NCI-H1930 (cell line): ENCODE results near the gene CDKN2B-AS1.
"Not testable (repeated sequence)": the region's sequence is repeated elsewhere in the genome, so short reads cannot be mapped to it uniquely, and the experiment has no call there.

Experiments
- DNase-seq, 2 experiments: peaks; one replicate each; lab custom pipeline; 2025; lab: John Stamatoyannopoulos, UW

CDKN2B-AS1 gene

DNA sequence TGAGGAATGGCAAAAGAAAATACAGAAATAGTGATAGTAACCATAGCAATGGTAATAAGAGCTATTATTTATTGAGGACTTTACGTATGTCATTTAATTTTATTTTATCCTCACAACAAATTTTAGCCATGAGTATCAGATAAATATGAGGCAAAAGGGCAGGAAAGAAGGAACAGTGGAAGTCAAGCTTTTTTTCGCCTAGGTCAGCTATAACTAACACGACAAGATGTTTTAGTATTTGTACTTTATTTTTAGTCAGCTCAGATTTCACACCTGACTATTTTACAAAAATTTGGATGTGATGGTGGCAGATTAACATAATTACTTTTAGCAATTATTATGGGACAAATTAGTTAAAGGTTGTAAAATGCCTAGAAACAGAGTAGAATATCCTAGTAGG, 49.3 kb downstream of the CDKN2B-AS1 start:
- DNase-seq, result no peak

DNA sequence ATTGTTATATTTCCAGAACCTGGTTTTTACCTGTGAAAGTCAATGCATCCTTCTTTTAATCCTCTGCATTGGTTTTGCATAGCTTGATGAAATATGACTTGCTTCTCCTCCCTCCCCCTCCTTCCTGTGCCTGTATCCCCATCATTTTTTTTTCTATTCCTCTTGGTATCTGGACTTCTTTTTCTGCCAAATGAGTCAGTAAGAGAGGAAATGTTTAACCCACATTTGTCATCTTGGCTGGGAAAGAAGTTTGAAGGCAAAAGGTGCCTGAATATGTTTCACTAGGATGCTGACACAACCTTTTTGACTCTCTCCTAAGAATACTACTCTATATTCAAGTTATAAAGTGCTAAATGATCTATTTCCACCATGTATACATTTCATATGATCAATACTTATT, 50.0 kb downstream of the CDKN2B-AS1 start:
- DNase-seq, result no peak

DNA sequence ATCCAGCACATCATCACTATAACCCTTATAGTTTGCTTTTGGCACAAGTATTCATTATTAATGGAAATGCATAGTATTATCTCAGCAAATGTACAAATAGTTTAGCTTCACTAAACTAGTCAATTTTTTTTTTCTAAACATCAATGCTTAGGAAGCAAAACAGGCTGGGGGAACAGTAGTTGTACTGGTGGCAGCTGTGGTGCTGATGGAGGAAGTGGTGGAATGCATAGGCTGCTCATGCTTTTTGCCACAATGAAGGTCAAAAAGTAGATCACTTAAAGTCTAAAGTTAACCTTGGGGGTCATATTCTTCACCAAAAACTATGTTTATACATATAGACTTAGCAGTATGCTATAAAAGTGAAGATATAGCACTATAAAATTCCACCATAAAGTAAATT, 50.8 kb downstream of the CDKN2B-AS1 start:
- DNase-seq, result no peak

DNA sequence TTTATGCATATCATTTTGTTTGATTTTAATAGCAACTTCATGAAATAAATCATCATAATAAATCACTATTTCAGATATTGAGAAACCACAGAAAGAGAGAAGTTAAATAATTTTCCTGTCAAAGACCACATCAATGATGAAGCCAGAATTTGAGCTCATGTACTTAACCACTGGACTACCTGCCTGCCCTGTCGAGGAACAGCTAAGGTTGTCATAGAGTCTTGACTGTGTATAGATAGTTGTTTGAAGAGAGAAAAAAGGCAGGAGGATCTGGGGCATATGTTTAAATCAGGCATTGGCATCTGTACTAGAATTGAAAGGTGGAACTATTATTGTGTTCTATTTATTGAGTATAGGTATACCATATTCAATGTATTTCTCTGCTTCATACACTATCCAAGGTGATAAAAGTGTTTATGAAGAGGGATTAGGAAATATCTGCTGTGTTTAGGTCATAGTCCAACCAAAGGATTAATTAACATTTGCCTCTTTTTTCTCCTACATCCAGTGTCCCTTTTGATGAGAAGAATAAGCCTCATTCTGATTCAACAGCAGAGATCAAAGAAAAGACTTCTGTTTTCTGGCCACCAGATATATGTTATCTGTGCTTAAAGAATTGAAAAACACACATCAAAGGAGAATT, 51.8 kb downstream of the CDKN2B-AS1 start:
- DNase-seq, result no peak

DNA sequence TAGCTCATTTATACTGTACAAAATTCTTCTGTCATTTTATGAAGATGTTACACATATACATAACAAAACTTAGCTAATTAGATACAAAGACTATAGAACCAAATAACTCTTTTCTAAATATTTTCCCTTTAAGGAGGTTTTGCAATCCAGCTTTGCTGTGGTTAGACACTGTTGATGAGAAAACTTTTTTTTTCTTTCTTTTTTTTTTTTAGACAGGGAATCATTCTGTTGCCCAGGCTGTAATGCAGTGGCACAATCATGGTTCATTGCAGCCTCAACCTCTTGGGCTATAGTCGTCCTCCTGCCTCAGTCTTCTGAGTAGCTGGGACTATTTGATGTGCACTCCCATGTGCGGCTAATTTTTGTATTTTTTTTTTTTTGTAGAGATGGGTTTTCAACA, 53.0 kb downstream of the CDKN2B-AS1 start:
- no peak for DNase-seq

DNA sequence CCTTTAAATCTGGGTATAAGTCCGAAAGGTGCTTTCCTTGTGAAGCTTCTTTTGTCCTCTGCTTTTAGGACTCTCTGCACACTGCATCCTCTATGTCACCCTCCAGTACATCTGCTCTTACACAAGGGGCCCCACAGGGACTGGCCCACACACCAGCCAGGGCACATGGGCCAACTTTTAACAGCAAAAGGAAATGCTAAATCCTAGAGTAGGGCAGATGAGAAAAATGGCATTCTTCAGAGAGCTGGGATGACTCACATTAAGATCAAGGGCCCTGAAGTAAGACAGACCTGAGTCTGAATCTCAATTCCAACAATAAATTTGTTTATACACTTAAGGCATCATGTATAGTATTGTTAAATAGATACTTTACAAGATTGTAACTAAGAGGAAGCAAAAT, 54.8 kb downstream of the CDKN2B-AS1 start:
- DNase-seq, result no peak

DNA sequence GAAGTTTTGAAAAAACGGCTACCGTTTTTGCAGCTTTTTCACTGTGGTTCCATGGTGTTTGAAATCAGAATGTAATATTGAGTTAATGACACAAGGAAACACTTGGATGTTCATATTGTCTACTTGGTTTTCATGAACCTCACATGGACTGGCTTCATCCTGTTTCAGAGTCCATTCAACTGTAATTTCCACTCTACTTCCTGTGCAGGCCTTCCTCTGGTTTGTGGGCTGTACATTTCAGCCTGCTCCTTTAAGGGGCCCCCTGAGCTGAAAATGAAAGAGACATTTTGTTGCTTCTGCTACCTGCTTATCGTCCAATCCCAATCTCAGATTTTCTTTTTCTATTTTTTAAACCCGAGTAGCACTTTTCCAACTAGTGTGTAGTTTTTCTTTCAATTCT, 56.3 kb downstream of the CDKN2B-AS1 start:
- DNase-seq, result no peak

DNA sequence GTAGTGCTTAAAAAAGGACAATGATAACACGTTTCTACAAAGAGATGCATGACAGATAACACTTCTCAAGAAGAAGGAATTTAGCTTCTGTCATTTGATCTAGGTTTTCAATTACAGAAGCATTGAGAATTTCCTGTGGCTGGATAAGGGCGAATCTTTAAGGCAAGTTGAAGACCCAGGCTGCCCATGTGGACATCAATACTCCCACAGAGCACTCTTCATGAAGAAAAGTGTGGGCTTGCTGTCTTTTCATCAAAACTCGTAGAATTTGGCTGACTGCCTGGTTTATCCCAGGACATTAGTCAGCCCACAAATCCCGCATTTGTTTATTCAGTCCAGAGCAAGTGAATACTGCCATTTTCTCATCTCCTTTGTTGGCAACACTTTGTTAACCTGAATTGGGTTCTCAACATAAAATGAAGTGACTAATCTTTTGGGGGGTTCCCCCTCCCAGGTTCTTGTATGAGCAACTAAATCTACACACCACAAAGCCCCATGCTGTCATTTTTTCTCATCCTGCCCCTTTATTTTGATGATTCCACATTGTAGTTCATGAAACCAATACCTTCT, 57.9 kb downstream of the CDKN2B-AS1 start:
- DNase-seq, result no peak

DNA sequence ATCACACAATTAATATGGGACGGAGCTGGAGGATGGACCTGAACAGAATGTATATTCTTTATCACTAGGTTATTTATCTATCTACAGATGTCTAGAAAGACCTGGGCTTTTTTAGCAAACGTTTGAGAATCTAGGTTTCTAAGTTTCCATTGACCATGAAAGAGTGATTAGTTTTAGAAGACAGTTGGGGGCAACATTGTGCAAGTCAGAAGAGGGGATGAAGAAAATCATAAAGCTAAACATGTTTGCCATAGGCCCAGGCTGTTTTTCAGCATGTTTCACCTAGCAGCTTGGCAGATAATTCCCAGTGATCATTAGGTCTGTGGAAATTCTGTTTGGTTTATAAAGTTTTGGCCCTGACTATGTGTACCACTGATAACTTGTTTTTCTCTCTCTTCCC, 58.6 kb downstream of the CDKN2B-AS1 start:
- no peak for DNase-seq

DNA sequence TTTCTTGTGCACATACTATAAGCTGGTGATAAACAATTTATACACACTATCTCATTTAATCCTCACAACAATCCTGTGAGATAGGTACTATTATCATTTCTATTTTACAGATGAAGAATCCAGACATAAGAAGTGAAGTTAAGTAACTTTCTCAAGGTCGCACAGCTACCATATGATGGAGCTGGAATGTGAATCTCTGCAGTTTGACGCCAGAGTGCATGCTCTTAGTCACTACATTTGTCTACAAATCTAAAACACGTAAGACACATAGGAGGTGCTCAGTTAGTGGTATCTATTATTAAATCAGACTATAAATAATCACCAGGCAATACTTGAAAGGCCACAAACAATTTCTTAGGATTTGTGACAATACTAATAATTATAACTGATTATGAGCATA, 59.5 kb downstream of the CDKN2B-AS1 start:
- no peak for DNase-seq

DNA sequence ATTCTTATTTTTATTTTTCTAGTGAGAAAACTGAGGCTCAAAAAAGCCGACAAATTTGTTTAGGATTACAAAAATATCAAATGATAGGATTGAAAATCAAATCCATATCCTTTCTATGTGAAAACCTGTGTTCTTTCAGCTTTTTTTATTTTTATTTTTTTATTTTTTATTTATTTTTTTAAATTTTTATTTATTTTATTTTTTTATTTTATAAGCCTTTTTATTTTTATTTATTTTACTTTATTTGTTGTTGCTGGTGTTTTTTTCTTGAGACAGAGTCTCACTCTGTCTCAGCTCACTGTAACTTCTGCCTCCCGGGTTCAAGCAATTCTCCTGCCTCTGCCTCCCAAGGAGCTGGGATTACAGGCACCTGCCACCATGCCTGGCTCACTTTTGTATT, 59.9 kb downstream of the CDKN2B-AS1 start:
- no peak for DNase-seq

DNA sequence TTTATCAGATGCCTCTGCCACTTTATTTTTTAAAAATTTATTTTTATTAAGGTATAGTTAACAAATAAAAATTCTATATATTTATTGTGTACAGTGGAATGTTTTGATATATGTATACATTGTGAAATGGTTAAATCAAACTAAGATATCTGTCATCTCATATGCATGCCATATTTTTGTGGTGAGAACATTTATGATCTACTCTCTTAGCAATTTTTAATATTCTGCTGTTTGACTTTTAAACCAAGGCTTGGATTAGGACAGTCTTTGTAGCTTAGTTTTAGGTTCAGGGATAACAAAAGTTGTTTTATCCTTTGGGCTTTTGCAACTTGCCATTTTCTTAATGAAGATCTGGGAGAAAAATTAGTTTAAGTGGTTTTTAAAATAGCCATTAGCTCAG, 60.5 kb downstream of the CDKN2B-AS1 start:
- DNase-seq, result no peak

DNA sequence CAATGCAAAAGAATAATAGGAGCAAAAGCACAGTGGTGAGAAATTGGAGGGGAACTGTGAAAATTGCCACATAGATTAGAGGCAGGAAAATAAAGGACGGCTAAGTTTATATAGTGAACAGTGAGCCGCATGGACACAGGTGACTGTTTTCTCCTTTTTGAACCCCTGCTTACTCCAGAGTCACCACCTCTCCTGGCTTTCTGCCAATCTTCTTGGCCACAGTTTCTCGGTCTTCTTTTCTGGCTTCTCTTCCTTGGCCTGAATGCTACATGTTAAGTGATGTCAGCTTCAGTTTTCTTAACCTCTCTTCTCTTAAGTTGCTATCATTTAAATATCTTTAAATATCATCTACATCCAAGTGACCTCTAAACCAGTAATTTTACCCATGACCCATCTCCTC, 61.8 kb downstream of the CDKN2B-AS1 start:
- DNase-seq, result no peak

DNA sequence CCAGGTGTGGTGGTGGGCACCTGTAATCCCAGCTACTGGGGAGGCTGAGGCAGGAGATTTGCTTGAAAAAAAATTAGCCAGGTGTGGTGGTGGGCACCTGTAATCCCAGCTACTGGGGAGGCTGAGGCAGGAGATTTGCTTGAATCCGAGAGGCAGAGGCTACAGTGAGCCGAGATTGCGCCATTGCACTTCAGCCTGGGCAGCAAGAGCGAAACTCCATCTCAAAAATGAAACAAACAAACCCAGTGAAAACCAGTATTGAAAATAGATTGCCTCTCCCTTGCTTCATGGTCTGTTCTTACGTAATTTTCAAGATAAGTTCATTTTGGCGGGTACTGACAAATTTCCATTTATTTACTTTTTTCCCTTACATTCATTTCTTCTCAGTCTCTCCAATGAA, 63.4 kb downstream of the CDKN2B-AS1 start:
- not testable (repeated sequence) for DNase-seq

DNA sequence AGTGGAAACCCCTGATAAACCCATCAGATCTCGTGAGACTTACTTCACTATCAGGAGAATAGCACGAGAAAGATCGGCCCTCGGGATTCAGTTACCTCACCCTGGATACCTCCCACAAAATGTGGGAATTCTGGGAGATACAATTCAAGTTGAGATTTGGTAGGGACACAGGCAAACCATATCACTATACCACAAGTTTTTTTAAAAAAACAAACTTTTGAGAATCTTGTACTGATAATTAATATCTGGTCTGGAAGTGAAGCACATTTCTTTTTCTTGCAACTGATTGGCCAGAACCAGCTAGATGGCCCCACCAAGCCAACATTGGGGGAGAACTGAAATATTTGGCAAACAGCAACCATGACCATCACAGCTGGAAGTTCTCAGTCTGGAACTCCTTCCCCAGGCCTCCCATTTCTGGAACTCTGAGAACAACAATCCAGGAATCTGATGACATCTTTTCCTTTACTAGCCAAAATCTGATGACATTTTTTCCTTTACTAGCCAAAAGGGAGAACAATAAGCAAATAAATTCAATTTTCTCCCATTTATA, 66.3 kb downstream of the CDKN2B-AS1 start:
- no peak for DNase-seq

DNA sequence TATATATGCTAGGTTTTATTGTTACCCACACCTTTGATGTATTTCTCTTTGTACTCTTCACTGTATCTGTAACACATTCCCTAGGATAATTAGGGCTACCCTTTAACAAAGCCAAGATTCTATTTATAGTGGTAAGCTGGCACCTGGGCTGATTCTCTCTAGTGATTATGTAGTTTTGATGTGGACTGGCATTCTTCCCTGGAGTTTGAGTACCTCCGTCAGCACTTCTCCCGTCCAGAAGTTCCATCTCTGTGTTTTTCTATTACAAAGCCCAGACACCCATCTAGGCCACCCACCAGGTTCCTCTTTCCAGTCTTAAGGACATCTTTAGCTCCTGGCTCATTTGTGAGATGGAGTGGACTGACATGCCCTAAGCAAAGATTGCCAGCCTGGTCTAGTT, 70.4 kb downstream of the CDKN2B-AS1 start:
- no peak for DNase-seq

DNA sequence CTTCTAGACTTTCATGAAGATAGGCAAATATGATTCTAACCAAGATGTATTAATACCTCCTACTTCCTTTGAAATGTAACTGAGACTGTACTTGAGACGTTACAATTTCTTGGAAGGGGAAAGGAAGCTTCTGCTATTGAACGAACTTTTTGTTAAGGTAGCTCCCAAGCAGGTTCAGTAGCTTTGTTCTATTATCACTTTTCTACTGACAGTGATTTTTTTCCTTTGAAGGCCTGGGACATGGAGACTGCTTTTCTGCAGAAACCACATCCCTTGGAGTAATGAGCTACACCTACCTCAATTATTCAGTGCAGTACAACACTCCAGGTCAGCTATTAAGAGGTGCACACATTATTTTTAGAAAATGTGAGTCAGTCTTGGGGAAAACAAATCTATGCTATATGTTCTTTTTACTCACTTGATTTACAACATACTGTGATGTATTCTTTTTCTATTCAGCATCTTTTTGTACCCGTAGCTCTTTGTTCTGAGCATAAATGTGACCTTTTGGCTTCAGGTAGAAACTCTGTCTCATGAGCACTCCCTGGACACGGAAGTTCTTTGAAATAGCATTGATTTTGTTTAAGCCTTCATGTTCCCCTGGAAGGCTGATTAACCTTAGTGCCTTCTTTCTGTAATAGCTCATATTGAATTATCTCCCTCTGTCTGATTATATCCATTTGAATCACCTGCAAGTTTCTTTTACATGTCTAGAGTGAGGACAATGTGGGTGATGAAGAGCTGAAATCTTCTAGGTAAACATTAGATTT, 71.0 kb downstream of the CDKN2B-AS1 start:
- no peak for DNase-seq

DNA sequence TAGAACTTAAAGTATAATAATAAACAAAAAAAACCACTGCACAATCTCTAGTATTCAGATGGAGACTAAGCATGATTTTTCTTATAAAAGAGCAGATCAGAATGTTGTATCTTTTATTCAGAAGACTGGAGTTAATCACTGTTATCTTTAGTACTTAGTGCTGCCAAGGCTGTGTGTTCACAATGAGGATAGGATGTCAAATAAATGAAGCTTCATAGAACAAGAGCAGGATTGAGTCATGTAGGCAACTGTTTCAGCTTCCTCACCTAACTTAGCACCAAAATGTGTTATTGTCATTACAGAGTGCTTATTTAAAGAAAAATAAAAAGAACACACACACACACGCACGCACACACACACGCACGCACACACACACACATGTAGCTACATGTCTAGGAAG, 72.6 kb downstream of the CDKN2B-AS1 start:
- no peak for DNase-seq

DNA sequence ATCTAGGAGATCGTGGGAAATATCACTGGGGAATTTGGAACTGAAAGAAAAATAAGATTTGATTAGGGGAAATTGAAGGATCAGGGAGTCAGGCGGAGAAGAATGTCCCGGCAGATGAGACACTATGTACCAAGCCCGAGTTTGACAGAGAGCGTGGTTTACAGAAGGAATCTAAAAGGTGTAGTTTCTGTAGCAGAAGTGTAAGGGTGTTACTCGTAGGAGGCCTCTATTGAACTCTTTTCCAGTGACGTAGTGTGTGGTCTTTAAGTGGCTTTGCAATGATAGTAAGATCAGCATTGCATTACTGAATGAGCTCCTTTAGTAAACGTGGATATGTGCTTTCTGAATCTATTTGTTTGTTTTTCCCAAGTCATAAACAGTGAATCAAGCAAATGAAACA, 73.8 kb downstream of the CDKN2B-AS1 start:
- DNase-seq, result no peak

DNA sequence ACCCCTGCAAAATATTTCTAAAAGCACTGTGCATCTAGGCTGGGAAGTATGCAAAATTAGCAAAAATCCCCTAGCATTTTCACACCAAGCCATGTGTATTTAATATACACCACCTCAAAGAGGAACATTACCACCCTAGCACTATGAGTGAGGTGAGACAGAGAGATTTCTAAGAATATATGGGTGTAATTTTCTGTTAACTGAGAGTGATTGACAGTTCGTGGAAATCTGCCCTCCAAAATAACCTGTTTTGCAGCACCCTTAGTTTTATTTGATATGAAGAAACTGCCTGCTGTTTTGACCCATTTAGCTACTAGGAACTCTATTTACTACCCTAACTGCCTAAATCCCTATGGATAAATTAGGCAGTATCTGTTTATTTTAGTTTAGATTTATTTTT, 78.8 kb downstream of the CDKN2B-AS1 start:
- DNase-seq, result no peak

DNA sequence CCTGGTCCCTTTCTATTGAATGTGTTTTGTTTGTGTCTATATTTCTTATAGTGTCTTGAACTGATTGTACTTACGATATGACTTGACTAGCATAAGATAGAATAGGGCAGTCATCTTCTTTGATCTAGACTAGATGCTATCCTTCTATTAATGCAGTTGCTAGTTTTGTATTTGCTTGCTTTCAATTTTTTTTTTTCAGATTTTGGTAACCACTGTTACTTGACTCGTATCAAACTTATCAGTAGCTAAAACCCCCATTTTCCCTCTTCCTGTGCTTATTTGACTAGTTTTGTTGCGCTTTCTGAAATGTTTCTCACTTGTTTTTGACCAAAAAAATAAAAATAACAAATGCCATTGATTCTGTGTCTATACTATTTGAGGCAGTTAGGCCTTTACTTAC, 83.5 kb downstream of the CDKN2B-AS1 start:
- no peak for DNase-seq

DNA sequence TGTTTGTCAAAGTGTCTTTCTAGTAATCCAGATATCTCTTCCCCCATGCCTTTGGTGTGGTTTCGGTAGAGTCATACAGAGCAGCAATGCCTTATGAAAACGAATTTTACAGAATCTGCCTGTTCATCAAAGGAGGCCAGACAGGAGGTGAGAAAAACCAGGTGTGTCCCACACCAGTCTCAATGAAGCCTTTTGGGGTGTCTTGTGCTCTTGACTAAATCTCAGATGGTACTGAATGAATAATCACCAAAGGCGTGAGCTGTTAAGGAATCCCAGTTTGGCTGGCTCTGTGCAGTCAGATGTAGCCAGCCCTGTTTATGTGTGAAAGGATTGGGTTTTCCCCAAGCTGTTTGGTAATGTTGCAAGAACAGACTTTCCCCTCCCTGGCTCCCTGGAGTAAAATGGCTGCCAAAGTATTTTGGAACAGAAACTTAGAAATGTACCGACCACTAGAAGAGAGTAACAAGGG, 85.3 kb downstream of the CDKN2B-AS1 start:
- DNase-seq, result no peak
